T-helper 1 cell treated with Interleukin-12 subunit alpha and Interleukin-12 subunit beta and Interleukin-4 antibody, amounts not matched to agents 30 μg/mL and 1 μg/mL, for 36 hours (primary cell): ENCODE results near the gene SLC23A2.
A peak's percentile ranks its signal among the peaks of the same experiment; 100 is the strongest.
"Not testable (repeated sequence)": the region's sequence is repeated elsewhere in the genome, so short reads cannot be mapped to it uniquely, and the experiment has no call there.

ENCODE experiments used
- H3K27ac Mint-ChIP-seq: one replicate; pipeline ENCODE4 v1.8.0; 2021; ENCODE audit warnings: mild to moderate bottlenecking, mixed read lengths
- H3K27me3 Mint-ChIP-seq: one replicate; pipeline ENCODE4 v1.8.0; 2021; ENCODE audit warnings: low read depth, mixed read lengths
- H3K36me3 Mint-ChIP-seq: one replicate; pipeline ENCODE4 v1.8.0; 2021; ENCODE audit warnings: low read depth, mixed read lengths
- H3K4me1 Mint-ChIP-seq: one replicate; pipeline ENCODE4 v1.8.0; 2021; ENCODE audit warnings: low read depth, mixed read lengths
- H3K4me3 Mint-ChIP-seq: one replicate; pipeline ENCODE4 v1.8.0; 2021; ENCODE audit warnings: mild to moderate bottlenecking, moderate library complexity, mixed read lengths
- H3K9me3 Mint-ChIP-seq: one replicate; pipeline ENCODE4 v1.8.0; 2021; ENCODE audit warnings: mixed read lengths

Gene SLC23A2

DNA sequence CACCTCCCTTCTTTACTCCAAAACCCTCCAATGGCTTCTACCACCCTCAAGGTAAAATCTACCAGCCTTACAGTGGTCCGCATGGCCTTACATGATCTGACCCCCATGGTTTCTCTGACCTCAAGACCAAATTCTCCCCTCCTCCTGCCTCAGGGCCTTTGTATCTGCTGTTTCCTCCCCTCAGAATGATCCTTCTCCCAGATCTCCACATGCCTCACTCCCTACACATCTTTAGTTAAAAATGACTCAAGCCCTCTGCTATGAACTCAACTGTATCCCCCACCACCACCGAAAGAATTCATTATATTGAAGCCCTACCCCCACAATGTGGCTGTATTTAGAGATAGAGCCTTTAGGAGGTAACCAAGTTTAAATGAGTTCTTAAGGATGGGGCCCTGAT lies 4.1 kb downstream of the SLC23A2 start:
- H3K4me1 Mint-ChIP-seq, result peaks cover 32% of the 10 kb centered on the region
- peaks cover 4% of the 10 kb centered on the region for H3K27me3 Mint-ChIP-seq
- peaks cover 3% of the 10 kb centered on the region for H3K36me3 Mint-ChIP-seq
- no peaks in the 10 kb centered on the region for H3K9me3 Mint-ChIP-seq
- no peak overlapping the region for H3K27ac Mint-ChIP-seq
- no peak overlapping the region for H3K4me3 Mint-ChIP-seq

DNA sequence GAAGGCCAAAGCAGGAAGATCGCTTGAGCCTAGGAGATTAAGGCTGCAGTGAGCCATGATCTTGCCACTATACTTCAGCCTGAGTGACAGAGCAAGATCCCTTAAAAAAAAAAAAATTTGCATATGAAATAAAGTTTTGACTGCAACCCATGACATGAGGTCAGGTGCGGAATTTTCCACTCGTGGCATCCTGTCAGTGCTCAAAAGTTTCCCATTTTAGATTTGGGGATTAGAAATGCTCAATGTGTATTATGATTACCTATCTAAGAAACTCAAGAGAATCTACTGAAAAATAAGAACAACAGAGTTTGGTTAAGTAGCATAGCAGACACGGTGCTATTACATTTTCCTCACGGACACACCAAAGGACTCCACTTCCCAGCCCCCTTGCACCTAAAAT lies 11.7 kb downstream of the SLC23A2 start:
- H3K4me3 Mint-ChIP-seq, result no peak overlapping the region
- H3K9me3 Mint-ChIP-seq, result no peaks in the 10 kb centered on the region
- H3K27ac Mint-ChIP-seq, result no peak overlapping the region
- no peaks in the 10 kb centered on the region for H3K36me3 Mint-ChIP-seq
- H3K27me3 Mint-ChIP-seq, result no peaks in the 10 kb centered on the region
- H3K4me1 Mint-ChIP-seq, result peaks cover 10% of the 10 kb centered on the region

DNA sequence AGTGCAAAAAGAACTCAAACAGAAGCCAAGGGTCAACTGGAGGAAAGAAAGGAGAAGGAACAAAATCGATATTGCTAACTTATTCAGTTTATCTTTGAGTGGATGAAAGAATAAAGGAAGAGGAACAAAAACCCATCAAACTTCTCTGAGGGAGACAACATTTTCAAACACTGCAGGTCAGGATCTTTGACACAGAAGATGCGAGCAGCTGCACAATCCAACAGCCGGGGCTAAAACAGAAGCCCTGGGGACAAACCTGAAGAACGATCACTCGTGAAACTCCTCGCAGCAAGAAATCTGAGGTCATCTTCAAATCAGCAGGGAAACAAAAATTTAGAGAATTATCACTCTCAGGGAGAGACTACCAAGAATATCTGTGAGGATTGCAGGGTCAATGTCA lies 14.2 kb downstream of the SLC23A2 start:
- Mint-ChIP-seq H3K4me1 (peaks cover 10% of the 10 kb centered on the region), H3K27ac (no peak overlapping the region), H3K4me3 (no peak overlapping the region)

DNA sequence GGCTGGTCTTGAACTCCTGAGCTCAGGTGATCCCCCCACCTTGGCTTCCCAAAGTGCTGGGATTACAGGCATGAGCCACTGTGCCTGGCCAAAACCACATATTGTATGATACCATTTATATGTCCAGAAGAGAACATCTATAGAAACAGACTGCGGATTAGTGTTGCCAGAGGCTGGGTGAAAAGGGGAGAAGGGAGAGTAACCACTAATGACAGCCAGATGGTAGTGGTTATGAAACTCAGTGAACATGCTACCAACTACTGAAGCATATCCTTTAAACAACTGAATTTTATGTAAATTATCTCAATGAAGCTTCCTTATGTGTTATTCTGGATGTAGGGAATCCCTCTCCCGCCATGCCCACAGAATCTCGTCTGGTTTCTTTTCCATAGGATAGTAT lies 15.7 kb downstream of the SLC23A2 start:
- H3K9me3 Mint-ChIP-seq, result no peaks in the 10 kb centered on the region
- H3K4me3 Mint-ChIP-seq, result no peak overlapping the region
- no peak overlapping the region for H3K27ac Mint-ChIP-seq
- H3K27me3 Mint-ChIP-seq, result no peaks in the 10 kb centered on the region
- no peaks in the 10 kb centered on the region for H3K36me3 Mint-ChIP-seq
- peaks cover 14% of the 10 kb centered on the region for H3K4me1 Mint-ChIP-seq

More for the DNA sequence above, 14.2 kb downstream of the SLC23A2 start:
- Mint-ChIP-seq H3K27me3 (no peaks in the 10 kb centered on the region), H3K36me3 (no peaks in the 10 kb centered on the region), H3K9me3 (no peaks in the 10 kb centered on the region)

DNA sequence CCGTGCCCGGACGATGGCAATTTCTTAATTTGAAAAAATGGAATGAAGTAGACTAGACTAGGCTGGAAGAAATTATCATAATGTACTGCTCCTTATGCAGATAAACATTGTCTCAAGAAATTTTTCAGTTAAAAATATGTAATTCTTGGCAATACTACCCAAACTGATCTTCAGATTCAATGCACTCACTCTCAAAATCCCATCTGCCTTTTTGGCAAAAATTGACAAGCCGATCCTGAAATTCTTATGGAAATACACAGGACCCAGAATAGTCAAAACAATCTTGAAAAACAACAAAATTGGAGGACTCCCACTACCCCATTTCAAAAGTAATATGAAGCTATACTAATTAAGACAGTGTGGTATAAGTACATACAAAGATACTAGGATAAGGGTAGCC lies 19.0 kb downstream of the SLC23A2 start:
- Mint-ChIP-seq H3K36me3 (no peaks in the 10 kb centered on the region), H3K4me3 (no peak overlapping the region), H3K27ac (no peak overlapping the region), H3K27me3 (no peaks in the 10 kb centered on the region), H3K9me3 (no peaks in the 10 kb centered on the region), H3K4me1 (peaks cover 9% of the 10 kb centered on the region)

DNA sequence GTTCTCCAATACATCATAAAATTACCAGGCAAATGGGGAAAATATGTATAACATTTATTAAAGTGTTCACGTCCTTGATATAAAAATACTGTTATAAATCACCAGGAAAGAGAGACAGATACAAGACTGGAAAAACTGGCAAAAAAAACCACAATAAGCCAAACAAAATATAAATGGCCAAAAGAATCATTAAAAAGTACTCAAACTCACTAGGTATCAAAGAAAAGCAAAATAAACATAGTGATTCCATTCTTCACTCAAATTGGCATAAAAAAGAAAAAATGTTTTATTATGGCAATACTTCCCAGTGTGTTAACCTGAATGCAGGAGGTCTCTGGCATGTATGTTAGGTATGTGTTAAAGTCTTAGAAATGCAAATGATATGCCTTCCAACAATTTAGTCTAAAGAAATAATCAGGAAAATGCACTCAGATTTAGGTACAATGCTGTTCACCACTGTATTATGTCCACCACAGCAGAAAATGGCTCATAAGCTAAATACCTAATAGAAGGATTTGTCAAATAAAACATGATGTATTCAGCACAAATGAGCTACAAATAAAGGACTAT lies 21.4 kb downstream of the SLC23A2 start:
- Mint-ChIP-seq H3K27ac (no peak overlapping the region), H3K4me3 (no peak overlapping the region), H3K27me3 (no peaks in the 10 kb centered on the region), H3K4me1 (peaks cover 7% of the 10 kb centered on the region), H3K36me3 (no peaks in the 10 kb centered on the region), H3K9me3 (no peaks in the 10 kb centered on the region)

DNA sequence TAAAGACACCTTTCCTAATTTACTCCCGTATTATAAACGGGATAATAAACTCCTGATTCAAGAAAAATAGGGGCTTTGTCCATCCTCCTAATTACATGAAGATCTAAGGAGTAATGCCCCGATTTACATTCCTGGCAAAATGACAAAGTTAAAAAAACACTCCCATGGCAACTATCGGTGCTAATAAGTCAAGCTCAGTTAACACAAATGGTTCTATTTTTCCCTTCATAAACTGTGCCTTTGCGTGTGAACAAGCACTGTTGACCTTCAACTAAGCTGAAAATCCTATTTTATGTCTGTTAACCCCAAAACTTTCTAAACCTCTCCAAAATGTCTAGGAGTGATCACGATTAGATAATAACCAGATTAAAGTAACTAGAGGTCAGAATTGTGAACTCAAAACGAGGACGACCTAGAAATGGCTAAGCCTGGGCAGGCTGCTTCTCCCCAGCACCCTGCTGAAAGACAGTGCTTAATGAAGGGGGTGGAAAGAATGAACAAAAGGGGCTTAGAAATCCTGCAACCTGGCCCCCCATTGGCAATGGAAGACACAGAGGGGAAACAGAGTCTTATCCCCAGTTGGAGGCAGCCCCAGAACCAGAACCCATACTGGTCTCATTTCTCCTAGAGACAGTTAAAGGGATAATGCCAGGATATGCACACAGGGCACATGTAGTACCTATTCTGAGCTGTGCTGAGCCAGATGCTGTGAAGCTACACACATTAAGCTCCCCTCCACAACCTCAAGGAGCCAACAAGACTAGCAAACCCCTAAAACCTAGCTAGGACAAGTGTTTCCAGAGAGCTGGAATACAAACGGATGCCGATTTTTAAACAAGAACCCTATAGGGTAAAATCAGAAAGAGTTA lies 23.0 kb downstream of the SLC23A2 start:
- peaks cover 14% of the 10 kb centered on the region for H3K4me1 Mint-ChIP-seq

DNA sequence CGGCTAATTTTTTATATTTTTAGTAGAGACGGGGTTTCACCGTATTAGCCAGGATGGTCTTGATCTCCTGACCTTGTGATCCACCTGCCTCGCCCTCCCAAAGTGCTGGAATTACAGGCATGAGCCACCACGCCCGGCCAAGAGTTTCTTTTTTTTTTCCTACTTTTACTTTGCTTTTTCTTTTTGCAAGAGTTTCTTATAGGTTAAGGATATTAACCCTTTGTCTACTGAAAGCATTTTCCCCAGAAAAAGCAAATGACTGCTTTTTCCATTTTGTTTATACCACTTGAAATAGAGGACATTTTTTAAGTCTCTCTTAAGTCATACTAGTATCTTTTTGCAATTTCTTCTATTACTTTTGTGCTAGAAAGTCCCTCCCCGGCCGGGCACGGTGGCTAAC lies 25.3 kb downstream of the SLC23A2 start:
- peaks cover 20% of the 10 kb centered on the region for H3K4me1 Mint-ChIP-seq
- not testable (repeated sequence) for H3K27ac Mint-ChIP-seq, H3K4me3 Mint-ChIP-seq

More for the DNA sequence above, 23.0 kb downstream of the SLC23A2 start:
- Mint-ChIP-seq H3K36me3 (no peaks in the 10 kb centered on the region), H3K27ac (no peak overlapping the region), H3K9me3 (no peaks in the 10 kb centered on the region), H3K4me3 (no peak overlapping the region), H3K27me3 (no peaks in the 10 kb centered on the region)

DNA sequence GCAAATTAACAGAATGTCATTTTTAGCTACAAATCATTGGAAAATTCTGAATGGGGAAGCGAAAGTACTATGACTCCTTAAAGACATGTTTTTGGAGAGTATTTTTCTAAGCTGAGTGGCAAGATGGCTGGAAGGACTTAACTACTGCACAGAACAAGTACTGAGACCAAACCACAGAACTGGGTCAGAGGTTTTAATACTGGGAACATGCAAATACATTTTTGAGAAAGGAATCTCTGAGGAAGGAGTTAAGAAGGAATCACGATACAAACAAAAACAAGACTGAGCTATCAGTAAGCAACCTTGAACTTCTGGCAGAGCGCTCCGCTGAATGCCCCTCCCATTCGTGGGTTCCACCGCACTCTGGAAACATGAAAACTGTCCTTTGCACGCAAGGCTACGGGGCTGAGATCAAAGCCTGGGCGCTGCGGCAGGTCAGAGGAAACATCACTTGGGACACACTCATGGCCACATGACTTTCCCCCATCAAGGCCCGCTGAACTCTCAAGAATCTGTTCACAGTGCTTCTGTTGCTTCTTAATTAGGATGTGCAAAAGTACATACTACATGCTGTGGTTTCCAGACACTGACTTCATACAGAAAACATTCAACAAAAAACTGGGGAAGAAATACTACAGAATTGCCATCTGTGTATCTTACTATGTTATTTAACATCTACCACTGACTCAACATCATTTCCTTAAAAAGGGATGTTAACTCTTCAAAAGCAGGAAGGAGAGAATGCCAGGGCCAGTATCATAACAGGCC lies 27.8 kb downstream of the SLC23A2 start:
- Mint-ChIP-seq H3K4me3 (peak overlapping the region; percentile 80), H3K4me1 (peaks cover 15% of the 10 kb centered on the region), H3K9me3 (no peaks in the 10 kb centered on the region), H3K27ac (peak overlapping the region; percentile 91), H3K27me3 (no peaks in the 10 kb centered on the region), H3K36me3 (peaks cover 12% of the 10 kb centered on the region)

More for the DNA sequence above, 25.3 kb downstream of the SLC23A2 start:
- H3K9me3 Mint-ChIP-seq, H3K36me3 Mint-ChIP-seq, H3K27me3 Mint-ChIP-seq: not testable (repeated sequence)

DNA sequence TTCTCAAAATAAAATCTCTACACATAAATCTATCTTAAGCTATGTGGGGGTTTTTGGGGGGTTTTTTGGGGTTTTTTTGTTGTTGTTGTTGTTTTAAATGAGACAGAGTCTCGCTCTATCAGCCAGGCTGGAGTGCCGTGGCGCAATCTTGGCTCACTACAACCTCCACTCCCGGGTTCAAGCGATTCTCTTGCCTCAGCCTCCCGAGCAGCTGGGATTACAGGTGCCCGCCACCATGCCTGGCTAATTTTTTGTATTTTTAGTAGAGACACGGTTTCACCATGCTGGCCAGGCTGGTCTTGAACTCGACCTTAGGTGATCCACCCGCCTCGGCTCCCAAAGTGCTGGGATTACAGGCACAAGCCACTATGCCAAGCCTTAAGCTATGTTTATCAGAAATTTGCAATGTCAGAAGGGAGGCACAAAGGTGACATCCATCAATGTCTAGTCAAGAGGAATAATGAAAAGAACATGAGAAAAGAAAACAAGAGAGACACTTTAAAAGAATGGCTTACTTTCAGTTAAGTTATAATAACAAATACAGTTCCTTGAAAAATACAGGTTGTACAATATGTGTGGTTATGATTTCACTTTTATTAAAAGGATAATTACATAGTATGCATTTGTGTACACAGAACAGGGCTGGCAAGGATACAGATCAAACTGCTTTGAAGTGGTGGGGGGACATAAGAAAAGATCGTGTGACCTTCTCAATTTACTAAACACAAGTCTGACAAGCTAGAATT lies 28.6 kb downstream of the SLC23A2 start:
- H3K27me3 Mint-ChIP-seq, result no peaks in the 10 kb centered on the region
- H3K27ac Mint-ChIP-seq, result peak overlapping the region; percentile 91
- peaks cover 18% of the 10 kb centered on the region for H3K4me1 Mint-ChIP-seq
- peak overlapping the region; percentile 80 for H3K4me3 Mint-ChIP-seq
- peaks cover 20% of the 10 kb centered on the region for H3K36me3 Mint-ChIP-seq
- no peaks in the 10 kb centered on the region for H3K9me3 Mint-ChIP-seq

DNA sequence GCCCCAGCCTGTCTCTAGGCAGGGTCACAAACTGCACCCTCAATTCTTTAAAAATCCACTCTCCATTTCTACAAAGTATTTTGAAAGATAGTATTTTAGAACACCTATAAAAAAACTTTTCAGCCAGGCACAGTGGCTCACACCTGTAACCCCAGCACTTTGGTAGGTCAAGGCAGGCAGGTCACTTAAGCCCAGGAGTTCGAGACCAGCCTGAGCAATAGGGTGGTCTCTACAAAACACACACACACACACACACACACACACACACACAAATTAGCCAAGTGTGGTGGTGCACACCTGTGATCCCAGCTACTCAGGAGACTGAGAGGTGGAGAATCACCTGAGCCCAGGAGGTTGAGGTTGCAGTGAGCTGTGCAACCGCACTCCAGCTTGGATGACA lies 30.2 kb downstream of the SLC23A2 start:
- Mint-ChIP-seq H3K36me3 (peaks cover 26% of the 10 kb centered on the region), H3K27me3 (no peaks in the 10 kb centered on the region), H3K4me1 (peaks cover 23% of the 10 kb centered on the region), H3K27ac (no peak overlapping the region), H3K4me3 (no peak overlapping the region), H3K9me3 (no peaks in the 10 kb centered on the region)

DNA sequence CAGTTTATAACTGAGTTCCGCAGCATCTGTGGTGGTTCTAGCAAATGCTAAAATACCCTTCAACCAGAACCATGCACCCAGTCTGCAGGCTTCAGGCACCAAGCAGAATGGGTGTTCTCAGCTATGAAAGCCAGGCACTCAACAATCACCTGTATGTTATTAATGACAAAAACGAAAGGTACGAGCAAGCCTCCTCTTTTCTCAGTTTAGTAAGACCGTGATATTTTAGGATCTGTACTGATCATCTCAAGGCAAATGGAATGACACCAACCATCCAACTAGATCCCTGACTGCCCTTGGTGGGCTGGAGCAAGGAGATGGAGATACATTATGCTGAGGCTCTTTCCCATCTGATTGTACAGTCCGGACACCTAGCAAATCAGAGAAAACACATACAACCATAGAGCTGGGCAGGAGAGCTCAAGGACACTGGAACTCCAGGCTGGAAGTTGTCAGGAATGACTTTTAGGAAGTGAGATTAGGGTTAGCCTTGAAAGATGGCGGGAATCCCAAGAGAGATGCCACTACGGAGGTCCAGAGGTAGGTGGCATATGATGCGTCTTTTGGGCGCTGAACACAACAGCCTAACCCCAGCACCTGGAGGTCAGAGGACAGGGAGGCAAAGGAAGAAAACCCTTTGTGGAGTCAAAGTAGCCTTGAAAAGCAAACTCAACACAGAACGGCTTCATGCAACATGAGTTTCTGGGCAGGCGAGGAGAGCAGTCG lies 33.4 kb downstream of the SLC23A2 start:
- H3K27me3 Mint-ChIP-seq, result no peaks in the 10 kb centered on the region
- no peaks in the 10 kb centered on the region for H3K9me3 Mint-ChIP-seq
- H3K36me3 Mint-ChIP-seq, result peaks cover 26% of the 10 kb centered on the region
- peaks cover 11% of the 10 kb centered on the region for H3K4me1 Mint-ChIP-seq
- no peak overlapping the region for H3K4me3 Mint-ChIP-seq
- H3K27ac Mint-ChIP-seq, result no peak overlapping the region

DNA sequence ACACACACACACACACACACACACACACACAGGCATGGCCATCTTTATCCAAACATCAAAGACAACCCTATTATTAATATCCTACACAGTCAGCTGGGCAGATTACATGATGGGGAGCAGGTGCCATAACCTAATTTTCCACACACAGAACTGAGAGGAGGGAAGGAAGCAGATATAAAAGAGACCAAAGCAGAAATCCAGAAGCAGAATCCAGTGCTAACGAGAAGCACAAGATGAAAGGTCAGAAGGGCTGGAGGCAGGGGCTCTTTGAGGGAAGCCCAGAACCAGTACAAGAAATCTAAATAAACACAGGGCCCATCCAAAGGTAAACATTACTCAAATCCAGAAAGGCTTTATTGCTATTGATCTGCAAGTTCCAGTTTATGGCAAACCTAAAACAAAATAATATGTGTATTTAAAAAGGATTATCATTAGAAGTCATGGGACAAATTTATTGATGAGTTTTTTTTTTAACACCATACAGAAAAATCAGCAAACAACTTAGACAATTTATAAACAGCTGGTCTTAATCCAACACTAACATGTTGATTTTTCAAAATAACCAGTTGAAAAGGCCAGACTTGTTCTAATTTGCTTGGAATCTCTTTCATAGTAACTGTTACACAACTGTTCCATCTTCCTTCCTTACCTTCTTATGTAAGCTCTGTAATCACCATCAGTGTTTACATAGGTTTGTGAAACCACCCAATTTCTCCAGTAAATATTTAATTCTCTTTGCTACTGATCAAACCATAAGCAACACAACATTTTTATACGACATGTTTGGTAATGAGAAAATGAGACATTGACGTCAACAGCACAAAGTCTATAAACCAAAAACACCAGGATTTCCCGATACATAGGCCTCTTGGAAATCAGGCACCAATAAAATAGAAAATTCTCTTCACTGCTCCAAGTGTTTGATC lies 34.2 kb downstream of the SLC23A2 start:
- Mint-ChIP-seq H3K36me3 (peaks cover 30% of the 10 kb centered on the region), H3K27ac (no peak overlapping the region), H3K9me3 (no peaks in the 10 kb centered on the region), H3K27me3 (no peaks in the 10 kb centered on the region), H3K4me3 (no peak overlapping the region), H3K4me1 (peaks cover 12% of the 10 kb centered on the region)
